A673 (cell line): Measurements from ENCODE around the gene HSDL2.

ENCODE experiments used
- CTCF ChIP-seq: fragments of 300-800, 200-600 bp; sonication (generic); conservative IDR thresholded peaks from 2 replicates; pipeline ENCODE4 v1.5.1; 2017; ENCODE audit warnings: low read depth, mild to moderate bottlenecking, antibody characterized with exemption, low read length, moderate library complexity, mixed read lengths
- EZH2 ChIP-seq: fragments of 200-600 bp; sonication (generic); IDR thresholded peaks from 2 replicates; pipeline ENCODE4 v1.6.1; 2017; ENCODE audit warnings: borderline replicate concordance, low read depth, mild to moderate bottlenecking, mixed read lengths, antibody characterized with exemption, low read length; ENCODE audit not compliant: poor library complexity, severe bottlenecking

DNA sequence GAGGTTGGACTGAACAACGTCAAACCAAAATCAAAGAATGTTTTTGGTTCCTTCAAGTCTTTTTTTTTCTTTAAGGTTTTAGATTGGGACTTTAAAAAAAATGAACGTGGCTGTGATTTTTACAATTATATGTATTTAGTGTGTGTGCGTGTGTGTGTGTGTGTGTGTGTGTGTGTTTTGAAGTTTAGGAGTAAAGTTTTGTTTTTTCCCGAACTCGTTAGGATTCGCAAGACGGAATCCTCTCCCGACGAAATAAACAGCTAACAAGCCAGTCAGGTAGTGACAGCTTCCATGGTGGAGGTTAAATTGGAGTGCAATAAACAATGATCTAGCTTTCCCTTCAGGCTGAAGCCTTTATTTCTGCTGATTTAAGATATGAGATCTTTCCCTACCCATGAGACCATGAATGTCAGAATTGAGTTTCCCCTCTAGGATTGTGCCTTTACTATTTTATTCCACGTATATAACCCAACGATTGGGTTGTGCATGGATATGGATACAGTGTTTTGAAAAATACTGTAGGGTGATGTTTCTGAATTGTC is 108.0 kb downstream of the HSDL2 start:
- TF ChIP-seq CTCF (no peak), EZH2 (no peak)
